HEK293 (cell line): ENCODE results near the gene PLCD1.

Source experiments
- CTCF ChIA-PET: fragments of 350-600 bp; formaldehyde crosslinking; extraction: SDS; loops from one replicate; lab custom pipeline; 2021; ENCODE audit warnings: antibody characterized with exemption; lab: Yijun Ruan, JAX
- POLR2A ChIA-PET: fragments of 300-600 bp; formaldehyde crosslinking; extraction: SDS; loops from one replicate; lab custom pipeline; 2020; ENCODE audit warnings: antibody characterized with exemption, inconsistent platforms; lab: Yijun Ruan, JAX
- H3K27ac ChIP-seq: fragments of 200-500 bp; sonication (Bioruptor generic); 2 replicates; pipeline ENCODE4 v1.5.1; 2014; ENCODE audit warnings: low read depth, low read length, control low read depth, inconsistent platforms; ENCODE audit errors: extremely low read depth
- H3K36me3 ChIP-seq, 2 experiments: fragments of 200-500 bp in 1 of 2; sonication (Bioruptor generic) in 1 of 2; 1 replicate in 1 of 2; 2 replicates in 1 of 2; pipeline ENCODE4 v1.5.1; 2014 to 2017; ENCODE audit warnings: inconsistent platforms in 2 of 2, low read length in 2 of 2; ENCODE audit not compliant: control insufficient read depth in 2 of 2, insufficient read depth in 1 of 2
- H3K4me1 ChIP-seq: fragments of 200-500 bp; sonication (Bioruptor generic); 2 replicates; pipeline ENCODE4 v1.5.1; 2014; ENCODE audit warnings: mild to moderate bottlenecking, low read length, inconsistent platforms; ENCODE audit not compliant: control insufficient read depth, insufficient read depth
- H3K4me3 ChIP-seq: 2 replicates; pipeline ENCODE4 v1.5.1; 2011; ENCODE audit warnings: low read depth, mild to moderate bottlenecking, control low read depth, low read length, moderate library complexity
- H3K9me3 ChIP-seq: fragments of 200-500 bp; sonication (Bioruptor generic); 2 replicates; pipeline ENCODE4 v1.5.1; 2014; ENCODE audit warnings: low read depth, low read length, inconsistent platforms; ENCODE audit not compliant: control insufficient read depth, insufficient read depth
- CTCF ChIP-seq: fragments of 450-650 bp; formaldehyde crosslinking; IDR thresholded peaks from 2 replicates; pipeline ENCODE4 v1.5.1; 2016; ENCODE audit warnings: missing biosample characterization, missing genetic modification characterization
- GFI1B ChIP-seq: fragments of 450-650 bp; formaldehyde crosslinking; IDR thresholded peaks from 2 replicates; pipeline ENCODE4 v1.5.1; 2016; ENCODE audit warnings: missing biosample characterization, missing genetic modification characterization
- ZBTB48 ChIP-seq: fragments of 450-650 bp; formaldehyde crosslinking; IDR thresholded peaks from 2 replicates; pipeline ENCODE4 v1.5.1; 2016; ENCODE audit warnings: missing biosample characterization, missing genetic modification characterization
- ZEB2 ChIP-seq: fragments of 450-650 bp; formaldehyde crosslinking; IDR thresholded peaks from 2 replicates; pipeline ENCODE4 v1.5.1; 2016; ENCODE audit warnings: missing biosample characterization, missing genetic modification characterization
- ZNF248 ChIP-seq: fragments of 450-650 bp; formaldehyde crosslinking; IDR thresholded peaks from 2 replicates; pipeline ENCODE4 v1.5.1; 2017; ENCODE audit warnings: missing biosample characterization, missing genetic modification characterization
- ZNF518A ChIP-seq: fragments of 450-650 bp; formaldehyde crosslinking; conservative IDR thresholded peaks from 2 replicates; pipeline ENCODE4 v1.5.1; 2016; ENCODE audit warnings: low read depth, missing biosample characterization, missing genetic modification characterization
- ZNF600 ChIP-seq: fragments of 450-650 bp; formaldehyde crosslinking; IDR thresholded peaks from 2 replicates; pipeline ENCODE4 v1.5.1; 2016; ENCODE audit warnings: missing biosample characterization, missing genetic modification characterization
- ZSCAN30 ChIP-seq: fragments of 450-650 bp; IDR thresholded peaks from 2 replicates; pipeline ENCODE4 v1.5.1; 2018; ENCODE audit warnings: missing biosample characterization, mild to moderate bottlenecking, missing genetic modification characterization, moderate library complexity
- TF ChIP-seq, protein P1 (sequence below): sonication (generic); formaldehyde crosslinking; IDR thresholded peaks from 2 replicates; pipeline ENCODE4 v1.8.1; 2022; ENCODE audit warnings: mild to moderate bottlenecking, moderate library complexity, missing genetic modification reagents
- TF ChIP-seq, protein P2 (sequence below): fragments of 450-650 bp; formaldehyde crosslinking; IDR thresholded peaks from 2 replicates; pipeline ENCODE4 v1.5.1; 2016; ENCODE audit warnings: missing biosample characterization, missing genetic modification characterization
- TF ChIP-seq, protein P3 (sequence below): fragments of 450-650 bp; formaldehyde crosslinking; IDR thresholded peaks from 2 replicates; pipeline ENCODE4 v1.5.1; 2017; ENCODE audit warnings: missing biosample characterization, missing genetic modification characterization
- TF ChIP-seq, protein P4 (sequence below): fragments of 450-650 bp; formaldehyde crosslinking; IDR thresholded peaks from 2 replicates; pipeline ENCODE4 v1.5.1; 2016; ENCODE audit warnings: missing biosample characterization, missing genetic modification characterization
- TF ChIP-seq, protein P5 (sequence below): fragments of 450-650 bp; formaldehyde crosslinking; IDR thresholded peaks from 2 replicates; pipeline ENCODE4 v1.5.1; 2016; ENCODE audit warnings: missing biosample characterization, missing genetic modification characterization

PLCD1 gene

DNA sequence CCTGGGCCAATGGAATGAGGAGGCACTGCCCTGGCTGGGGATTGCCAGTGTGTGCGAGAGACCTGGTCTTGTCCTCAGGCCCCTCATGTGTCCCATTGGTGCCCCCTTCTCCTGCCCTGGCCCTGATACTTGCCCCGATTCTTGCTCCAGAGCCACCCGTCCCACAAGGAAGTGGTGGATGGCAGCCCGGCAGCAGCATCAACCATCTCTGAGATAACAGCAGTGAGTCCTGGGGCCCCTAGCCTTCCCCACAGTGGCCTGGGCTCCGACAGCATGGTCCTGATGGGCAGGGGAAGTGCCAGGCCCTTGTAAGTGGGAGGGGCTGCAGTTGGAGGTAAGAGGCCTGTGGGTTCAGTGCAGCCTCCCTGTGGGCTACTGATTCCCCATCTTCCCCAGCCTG lies 23.4 kb downstream of the PLCD1 start (continued):
- TF ChIP-seq, protein P1, sequence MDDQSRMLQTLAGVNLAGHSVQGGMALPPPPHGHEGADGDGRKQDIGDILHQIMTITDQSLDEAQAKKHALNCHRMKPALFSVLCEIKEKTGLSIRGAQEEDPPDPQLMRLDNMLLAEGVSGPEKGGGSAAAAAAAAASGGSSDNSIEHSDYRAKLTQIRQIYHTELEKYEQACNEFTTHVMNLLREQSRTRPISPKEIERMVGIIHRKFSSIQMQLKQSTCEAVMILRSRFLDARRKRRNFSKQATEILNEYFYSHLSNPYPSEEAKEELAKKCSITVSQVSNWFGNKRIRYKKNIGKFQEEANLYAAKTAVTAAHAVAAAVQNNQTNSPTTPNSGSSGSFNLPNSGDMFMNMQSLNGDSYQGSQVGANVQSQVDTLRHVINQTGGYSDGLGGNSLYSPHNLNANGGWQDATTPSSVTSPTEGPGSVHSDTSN: no peak
- no peak for TF ChIP-seq ZEB2

- Histone ChIP-seq H3K9me3 (no peaks in the 10 kb centered on the region), H3K4me1 (no peaks in the 10 kb centered on the region), H3K27ac (no peak overlapping the region), H3K36me3 (peaks cover 0 to 6% of the 10 kb centered on the region in 2 experiments; a peak in 1 of 3 replicates), H3K4me3 (no peak overlapping the region)
- ChIA-PET POLR2A (no interaction called here), CTCF (interaction anchor here (0.7 to 1.2 kb wide), 5 partner anchors 18 to 151 kb away, joined by 3 to 5 read pairs (median 4); no protein-coding TSS in a partner anchor)
- TF ChIP-seq, protein P2, sequence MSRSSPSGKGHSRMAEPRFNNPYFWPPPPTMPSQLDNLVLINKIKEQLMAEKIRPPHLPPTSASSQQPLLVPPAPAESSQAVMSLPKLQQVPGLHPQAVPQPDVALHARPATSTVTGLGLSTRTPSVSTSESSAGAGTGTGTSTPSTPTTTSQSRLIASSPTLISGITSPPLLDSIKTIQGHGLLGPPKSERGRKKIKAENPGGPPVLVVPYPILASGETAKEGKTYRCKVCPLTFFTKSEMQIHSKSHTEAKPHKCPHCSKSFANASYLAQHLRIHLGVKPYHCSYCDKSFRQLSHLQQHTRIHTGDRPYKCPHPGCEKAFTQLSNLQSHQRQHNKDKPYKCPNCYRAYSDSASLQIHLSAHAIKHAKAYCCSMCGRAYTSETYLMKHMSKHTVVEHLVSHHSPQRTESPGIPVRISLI: no peak
- TF ChIP-seq, protein P3, sequence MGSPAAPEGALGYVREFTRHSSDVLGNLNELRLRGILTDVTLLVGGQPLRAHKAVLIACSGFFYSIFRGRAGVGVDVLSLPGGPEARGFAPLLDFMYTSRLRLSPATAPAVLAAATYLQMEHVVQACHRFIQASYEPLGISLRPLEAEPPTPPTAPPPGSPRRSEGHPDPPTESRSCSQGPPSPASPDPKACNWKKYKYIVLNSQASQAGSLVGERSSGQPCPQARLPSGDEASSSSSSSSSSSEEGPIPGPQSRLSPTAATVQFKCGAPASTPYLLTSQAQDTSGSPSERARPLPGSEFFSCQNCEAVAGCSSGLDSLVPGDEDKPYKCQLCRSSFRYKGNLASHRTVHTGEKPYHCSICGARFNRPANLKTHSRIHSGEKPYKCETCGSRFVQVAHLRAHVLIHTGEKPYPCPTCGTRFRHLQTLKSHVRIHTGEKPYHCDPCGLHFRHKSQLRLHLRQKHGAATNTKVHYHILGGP (tag by site-specific recombination): no peak
- TF ChIP-seq ZSCAN30 (tag by site-specific recombination): no peak
- TF ChIP-seq, protein P4, sequence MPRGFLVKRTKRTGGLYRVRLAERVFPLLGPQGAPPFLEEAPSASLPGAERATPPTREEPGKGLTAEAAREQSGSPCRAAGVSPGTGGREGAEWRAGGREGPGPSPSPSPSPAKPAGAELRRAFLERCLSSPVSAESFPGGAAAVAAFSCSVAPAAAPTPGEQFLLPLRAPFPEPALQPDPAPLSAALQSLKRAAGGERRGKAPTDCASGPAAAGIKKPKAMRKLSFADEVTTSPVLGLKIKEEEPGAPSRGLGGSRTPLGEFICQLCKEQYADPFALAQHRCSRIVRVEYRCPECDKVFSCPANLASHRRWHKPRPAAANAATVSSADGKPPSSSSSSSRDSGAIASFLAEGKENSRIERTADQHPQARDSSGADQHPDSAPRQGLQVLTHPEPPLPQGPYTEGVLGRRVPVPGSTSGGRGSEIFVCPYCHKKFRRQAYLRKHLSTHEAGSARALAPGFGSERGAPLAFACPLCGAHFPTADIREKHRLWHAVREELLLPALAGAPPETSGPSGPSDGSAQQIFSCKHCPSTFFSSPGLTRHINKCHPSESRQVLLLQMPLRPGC (tag by site-specific recombination): no peak
- TF ChIP-seq GFI1B (tag by site-specific recombination): no peak
- TF ChIP-seq, all 188 proteins: peak for 0
Observed at GRCh38 chr3:38005076-38006020, 24.1 kb downstream of the PLCD1 start.

DNA sequence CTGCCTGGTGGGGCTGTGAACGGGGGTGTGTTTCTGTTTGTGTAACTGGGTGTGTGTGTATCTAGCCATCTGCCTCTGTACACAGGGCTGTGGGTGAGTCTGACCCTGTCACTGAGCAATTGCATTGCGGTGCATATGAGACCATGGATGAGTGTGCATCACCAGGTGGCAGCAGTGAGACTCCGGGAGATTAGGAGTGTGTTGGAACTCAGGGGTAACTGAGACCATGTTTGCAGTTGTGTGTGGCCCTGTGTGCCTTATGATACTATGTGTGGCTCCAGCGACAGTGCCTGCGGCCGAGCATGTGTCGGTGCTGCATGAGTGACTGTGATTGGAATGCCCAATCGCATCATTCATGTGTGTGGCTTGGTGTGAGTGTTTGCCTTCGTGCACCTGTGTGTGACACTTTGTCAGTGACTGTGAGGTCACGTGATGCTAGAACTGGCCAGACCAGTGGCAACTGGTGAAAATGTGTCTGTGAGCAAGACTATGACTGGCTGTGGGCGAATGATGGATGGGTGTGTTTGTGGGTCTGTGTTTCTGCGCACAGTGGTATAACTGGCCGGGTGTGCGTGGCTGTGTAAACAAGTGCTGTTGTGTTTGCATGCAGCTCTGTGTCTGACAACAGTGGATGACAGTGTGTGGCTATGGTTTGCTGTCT lies 24.9 kb downstream of the PLCD1 start:
- Histone ChIP-seq H3K4me3 (no peak overlapping the region), H3K36me3 (peaks cover 0 to 9% of the 10 kb centered on the region in 2 experiments; a peak in 1 of 3 replicates), H3K9me3 (no peaks in the 10 kb centered on the region), H3K4me1 (no peaks in the 10 kb centered on the region), H3K27ac (no peak overlapping the region)
- CTCF ChIA-PET: interaction anchor here (0.7 to 1.3 kb wide), 11 partner anchors 14 to 695 kb away, joined by 3 to 20 read pairs (median 4); no protein-coding TSS in a partner anchor
- POLR2A ChIA-PET: interaction anchor here (0.6 kb wide), 1 partner anchor 156 kb away, joined by 3 read pairs; no protein-coding TSS in a partner anchor
- TF ChIP-seq ZNF248 (tag by site-specific recombination) (no peak), ZNF600 (tag by site-specific recombination) (peak; percentile 82; the same call in 1 of the 2 replicates), ZBTB48 (tag by site-specific recombination) (no peak), CTCF (tag by site-specific recombination) (peak; percentile 83), ZNF518A (tag by site-specific recombination) (no peak)
- TF ChIP-seq, protein P5, sequence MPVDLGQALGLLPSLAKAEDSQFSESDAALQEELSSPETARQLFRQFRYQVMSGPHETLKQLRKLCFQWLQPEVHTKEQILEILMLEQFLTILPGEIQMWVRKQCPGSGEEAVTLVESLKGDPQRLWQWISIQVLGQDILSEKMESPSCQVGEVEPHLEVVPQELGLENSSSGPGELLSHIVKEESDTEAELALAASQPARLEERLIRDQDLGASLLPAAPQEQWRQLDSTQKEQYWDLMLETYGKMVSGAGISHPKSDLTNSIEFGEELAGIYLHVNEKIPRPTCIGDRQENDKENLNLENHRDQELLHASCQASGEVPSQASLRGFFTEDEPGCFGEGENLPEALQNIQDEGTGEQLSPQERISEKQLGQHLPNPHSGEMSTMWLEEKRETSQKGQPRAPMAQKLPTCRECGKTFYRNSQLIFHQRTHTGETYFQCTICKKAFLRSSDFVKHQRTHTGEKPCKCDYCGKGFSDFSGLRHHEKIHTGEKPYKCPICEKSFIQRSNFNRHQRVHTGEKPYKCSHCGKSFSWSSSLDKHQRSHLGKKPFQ (tag by site-specific recombination): no peak
